ENCODE results near the gene FBXO9.

Gene FBXO9

DNA sequence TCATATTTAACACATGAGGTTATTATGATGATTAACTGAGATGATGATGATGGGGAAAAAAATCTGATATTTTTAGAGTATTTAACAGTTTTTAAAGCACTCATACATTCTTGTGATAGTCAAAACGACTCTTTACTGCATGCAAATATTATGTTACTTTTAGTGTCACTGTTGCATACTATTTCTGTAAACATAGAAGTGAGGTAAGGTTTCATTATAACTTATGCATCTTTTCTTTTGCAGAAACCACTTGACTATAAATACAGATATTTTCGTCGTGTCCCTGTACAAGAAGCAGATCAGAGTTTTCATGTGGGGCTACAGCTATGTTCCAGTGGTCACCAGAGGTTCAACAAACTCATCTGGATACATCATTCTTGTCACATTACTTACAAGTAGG lies 30.1 kb downstream of the FBXO9 start:
- DNase-seq (ENCODE audit: low read depth): no peak

- DNase-seq (ENCODE audit: low read depth): no peak
Observed at GRCh38 chr6:53095716-53096115, 30.5 kb downstream of the FBXO9 start.

DNA sequence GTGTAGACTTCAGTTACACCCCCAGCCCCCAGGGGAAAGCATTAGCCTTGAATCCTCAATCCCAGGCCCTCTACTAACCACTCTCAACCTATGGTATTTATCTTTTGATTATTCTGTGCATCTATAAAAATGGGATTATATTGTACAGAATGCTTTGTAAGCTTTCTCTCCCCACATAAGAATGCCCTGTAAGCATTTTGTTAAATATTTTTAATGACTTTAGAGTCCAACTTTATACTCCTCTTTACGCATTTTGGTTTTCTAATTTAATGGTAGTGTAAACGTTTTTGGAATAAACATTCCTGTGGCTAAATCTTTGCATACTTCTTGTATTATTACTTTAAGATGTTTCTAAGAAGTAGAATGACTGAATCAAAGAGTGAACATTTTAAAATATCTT lies 35.4 kb downstream of the FBXO9 start:
- no peak for DNase-seq (ENCODE audit: low read depth)

DNA sequence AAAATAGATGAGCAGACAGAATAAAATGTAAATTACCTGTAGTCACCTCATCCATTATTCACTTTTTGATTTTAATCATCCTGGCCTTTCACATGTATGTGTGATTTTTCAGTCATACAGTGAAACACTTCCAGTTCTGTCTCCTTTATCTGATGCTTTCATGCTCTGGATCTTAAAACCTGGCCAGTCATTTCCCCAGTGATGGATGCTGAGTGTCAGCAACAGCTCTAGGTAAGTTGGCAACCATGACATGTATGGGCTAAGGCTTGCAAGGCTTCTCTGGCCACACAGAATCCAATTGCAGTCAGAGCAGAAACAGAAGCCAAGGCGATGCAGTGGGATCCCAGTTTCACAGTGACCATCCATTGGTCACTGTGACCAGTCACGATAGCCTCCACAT lies 35.8 kb downstream of the FBXO9 start:
- DNase-seq (ENCODE audit: low read depth): no peak

- DNase-seq (ENCODE audit: low read depth): no peak
Observed at GRCh38 chr6:53103993-53104675, 38.9 kb downstream of the FBXO9 start.

- DNase-seq (ENCODE audit: low read depth): no peak
Observed at GRCh38 chr6:53104916-53105315, 39.7 kb downstream of the FBXO9 start.

- no peak for DNase-seq (ENCODE audit: low read depth)
Observed at GRCh38 chr6:53107091-53107490, 41.9 kb downstream of the FBXO9 start.

DNA sequence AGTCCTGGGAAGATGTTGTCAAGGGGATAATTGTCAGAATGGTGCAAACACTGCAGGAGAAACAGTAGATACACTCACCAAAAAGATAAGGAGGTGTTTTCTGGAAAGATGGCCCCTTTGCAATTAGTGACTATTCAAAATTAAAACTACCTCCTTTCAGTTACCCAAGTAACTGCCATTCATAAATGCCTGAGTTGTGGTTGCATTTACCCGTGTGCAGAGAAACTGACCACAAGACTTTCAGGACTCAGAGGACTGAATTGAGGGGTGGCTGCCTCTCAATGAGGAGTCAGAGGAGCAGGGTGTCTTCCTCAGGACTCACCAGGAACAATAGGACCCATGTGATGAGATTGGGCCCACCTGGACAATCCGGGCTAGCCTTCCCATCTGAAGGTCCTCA lies 44.4 kb downstream of the FBXO9 start:
- DNase-seq (ENCODE audit: low read depth): no peak

GRCh38 chr6:53111865-53112264 lies 46.7 kb downstream of the FBXO9 start:
- no peak for DNase-seq (ENCODE audit: low read depth)

DNA sequence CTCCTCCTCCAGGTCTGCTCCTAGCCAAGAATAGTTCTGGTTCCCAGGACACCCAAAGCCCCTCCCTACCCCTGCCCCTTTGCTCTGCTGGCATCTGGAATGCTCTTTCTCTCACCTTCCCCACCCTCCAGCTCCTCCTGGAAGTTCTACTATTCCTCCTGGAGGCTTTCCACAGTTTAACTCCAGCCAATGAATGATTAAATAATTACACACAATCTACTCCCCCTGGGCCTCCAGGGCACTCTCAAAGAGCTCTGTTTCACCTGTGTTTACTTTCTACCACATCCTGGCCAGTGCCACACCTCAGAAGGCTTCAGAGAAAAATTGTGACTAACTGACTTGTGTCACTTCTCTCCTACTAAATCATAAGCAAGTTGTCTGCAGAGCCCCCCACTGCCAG lies 47.2 kb downstream of the FBXO9 start:
- no peak for DNase-seq (ENCODE audit: low read depth)

DNA sequence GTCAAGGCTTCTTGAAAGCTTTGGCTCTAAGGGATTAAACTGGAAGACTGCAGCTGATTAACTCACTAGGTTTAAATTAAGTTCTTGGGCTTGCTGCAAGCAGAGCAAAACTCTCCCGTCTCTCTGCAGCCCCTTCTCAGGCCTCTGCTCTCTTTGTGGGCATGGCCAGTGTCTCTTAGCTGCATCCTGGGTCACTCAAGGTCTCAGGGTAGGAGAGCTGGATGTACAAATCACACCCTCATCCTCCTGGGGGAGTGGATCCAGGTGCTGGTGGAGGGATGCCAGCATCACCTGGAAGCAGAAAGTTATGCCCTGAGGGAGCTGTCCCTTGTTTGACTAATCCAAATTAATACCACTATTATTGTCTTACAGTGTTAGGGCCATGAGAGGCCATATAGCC lies 47.7 kb downstream of the FBXO9 start:
- DNase-seq (ENCODE audit: low read depth): no peak

DNA sequence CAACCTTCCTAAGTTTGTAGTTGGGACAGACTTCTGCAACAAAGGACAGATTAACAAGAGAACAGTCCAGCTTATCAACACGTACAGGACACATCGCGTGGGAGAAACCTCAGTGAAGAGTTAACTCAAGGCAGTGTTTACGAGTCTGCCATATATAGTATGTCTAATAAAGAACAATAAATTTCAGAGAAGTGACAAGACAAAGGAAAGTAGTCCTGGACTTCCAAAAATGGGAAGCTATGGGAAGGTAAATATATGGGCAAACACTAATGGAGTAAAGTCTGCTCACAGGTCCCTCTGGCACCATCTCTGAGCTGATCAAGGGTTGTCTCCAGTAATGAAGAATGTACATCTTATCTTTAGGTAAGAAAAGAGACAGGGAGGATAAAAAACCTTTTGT lies 48.5 kb downstream of the FBXO9 start:
- DNase-seq (ENCODE audit: low read depth): no peak

DNA sequence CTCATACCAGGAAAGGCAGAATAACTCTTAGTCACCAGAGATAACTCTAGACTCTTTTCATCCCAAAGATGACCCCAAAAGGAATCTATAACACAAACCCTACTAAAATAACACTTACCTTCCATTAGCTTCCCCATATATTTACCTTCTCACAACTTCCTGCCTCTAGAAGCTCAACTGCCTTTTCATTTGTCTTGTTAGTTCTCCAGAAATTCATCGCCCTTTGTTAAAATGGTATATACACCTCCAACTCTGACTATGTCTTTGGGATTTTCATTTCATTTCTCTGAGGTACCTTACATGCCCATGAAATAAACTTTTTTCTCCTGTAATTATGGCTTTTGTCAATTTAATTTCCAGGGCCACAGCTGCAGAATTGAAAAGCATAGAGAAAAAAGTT lies 49.9 kb downstream of the FBXO9 start:
- DNase-seq (ENCODE audit: low read depth): no peak

- DNase-seq (ENCODE audit: low read depth): no peak
Observed at GRCh38 chr6:53115741-53116140, 50.5 kb downstream of the FBXO9 start.

DNA sequence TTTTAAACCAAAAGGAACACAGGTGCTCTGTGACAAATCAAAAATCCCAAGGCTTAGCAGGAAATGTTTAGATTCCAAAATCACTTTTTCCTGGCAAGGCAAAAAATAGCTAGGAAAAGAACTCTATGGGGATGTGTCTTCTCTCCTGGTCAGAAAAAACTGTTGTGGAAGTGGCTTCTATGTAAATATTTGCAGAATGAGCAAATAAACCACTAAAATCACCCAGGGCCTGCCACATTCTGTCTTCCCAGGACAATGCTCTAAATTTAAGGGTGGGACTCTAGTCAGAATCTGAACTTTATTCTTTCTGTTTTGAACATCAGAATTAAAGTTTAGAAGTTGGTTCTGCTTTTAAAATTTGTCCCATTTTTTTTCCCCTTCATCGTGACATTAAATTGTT lies 54.1 kb downstream of the FBXO9 start:
- DNase-seq (ENCODE audit: low read depth): no peak

GRCh38 chr6:53119772-53120409 lies 54.7 kb downstream of the FBXO9 start:
- DNase-seq (ENCODE audit: low read depth): no peak

GRCh38 chr6:53124131-53124800 lies 59.1 kb downstream of the FBXO9 start:
- no peak for DNase-seq (ENCODE audit: low read depth)

GRCh38 chr6:53125276-53125675 lies 60.1 kb downstream of the FBXO9 start:
- DNase-seq (ENCODE audit: low read depth): no peak

DNA sequence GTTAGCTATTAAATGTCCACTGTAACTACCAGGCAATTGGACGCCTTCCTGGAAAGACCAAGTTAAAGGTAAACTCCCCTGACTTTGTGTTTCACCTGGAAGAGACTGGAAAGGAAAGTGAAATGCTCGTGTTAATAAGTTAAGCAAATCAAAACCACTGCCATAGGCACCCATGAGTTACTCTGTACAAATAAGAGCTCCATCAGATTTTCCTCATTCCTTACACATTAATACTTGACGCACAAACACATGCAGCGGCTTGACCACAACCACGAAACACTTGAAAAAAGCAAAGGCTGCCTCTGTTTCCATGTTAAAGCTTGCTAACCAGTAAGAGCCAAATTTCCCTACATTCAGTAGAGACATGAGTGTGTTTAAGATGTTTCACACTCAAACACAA lies 63.6 kb downstream of the FBXO9 start:
- no peak for DNase-seq (ENCODE audit: low read depth)

- no peak for DNase-seq (ENCODE audit: low read depth)
Observed at GRCh38 chr6:53130569-53131290, 65.5 kb downstream of the FBXO9 start.

DNA sequence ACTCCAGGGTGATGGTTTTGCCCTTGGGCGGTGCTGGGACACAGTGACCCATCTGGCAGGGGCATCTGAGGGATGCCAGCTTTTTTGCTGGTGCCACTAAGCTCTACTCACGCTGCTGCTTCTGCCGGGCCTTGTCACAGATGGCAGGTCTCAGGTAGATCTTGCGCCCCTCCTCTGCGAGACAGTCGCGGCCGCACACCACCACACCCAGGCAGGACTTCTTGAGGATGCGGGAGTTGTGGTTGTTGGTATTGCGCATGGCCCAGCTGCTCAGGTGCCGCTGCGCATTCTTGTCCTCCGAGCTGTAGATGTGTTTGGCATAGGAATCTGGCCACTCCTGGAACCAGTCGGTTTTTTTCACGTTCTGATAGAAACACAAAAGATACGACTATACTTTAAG lies 68.8 kb downstream of the FBXO9 start:
- DNase-seq (ENCODE audit: low read depth): no peak

DNA sequence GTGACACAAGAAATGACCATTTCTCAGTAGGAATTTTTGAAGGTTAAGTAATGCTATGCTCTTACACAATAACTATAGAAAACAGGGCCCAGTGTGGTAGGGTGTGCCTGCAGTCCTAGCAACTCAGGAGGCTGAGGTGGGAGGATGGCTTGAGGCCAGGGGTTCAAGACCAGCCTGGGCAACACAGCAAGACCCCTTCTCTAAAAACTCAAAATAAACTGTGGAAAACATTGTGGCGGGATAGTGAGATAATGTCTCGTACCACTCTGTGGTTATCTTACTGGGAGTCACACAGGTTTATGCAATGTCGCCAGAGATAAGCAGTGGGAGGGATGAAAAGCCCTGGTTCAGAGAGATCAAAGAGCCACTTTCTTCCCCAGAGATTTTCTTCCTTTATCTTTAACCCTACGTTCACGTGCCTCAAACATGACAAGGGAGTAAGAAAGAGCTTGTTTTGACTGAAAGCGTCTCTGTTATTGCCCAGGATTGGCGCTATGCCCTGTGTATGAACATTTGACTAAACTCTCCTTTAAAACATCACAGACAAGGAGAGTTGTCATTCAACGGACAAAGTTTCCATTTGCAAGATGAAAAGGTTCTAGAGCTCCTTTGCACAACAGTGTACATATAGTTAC lies 69.5 kb downstream of the FBXO9 start:
- DNase-seq (ENCODE audit: low read depth): no peak
